Gastroesophageal sphincter (tissue), 3 donors: ENCODE results near the gene OR2AK2.

ENCODE experiments used
- EP300 ChIP-seq: sonication (generic); formaldehyde crosslinking; IDR thresholded peaks from one replicate; pipeline ENCODE4 v1.6.1; 2017; ENCODE audit warnings: antibody characterized with exemption, mild to moderate bottlenecking
- POLR2AphosphoS5 ChIP-seq: sonication (generic); formaldehyde crosslinking; IDR thresholded peaks from one replicate; pipeline ENCODE4 v1.6.1; 2017; ENCODE audit warnings: antibody characterized with exemption
- TF ChIP-seq, protein P1 (sequence below), 4 experiments: fragments of 200-600 bp in 2 of 4; fragments of 450-650 bp in 2 of 4; sonication (generic) in 1 of 4; IDR thresholded peaks; one replicate each; pipeline ENCODE4 v1.5.1; 2017 to 2019; ENCODE audit warnings: antibody characterized with exemption in 4 of 4, mild to moderate bottlenecking in 2 of 4, moderate library complexity in 2 of 4

DNA sequence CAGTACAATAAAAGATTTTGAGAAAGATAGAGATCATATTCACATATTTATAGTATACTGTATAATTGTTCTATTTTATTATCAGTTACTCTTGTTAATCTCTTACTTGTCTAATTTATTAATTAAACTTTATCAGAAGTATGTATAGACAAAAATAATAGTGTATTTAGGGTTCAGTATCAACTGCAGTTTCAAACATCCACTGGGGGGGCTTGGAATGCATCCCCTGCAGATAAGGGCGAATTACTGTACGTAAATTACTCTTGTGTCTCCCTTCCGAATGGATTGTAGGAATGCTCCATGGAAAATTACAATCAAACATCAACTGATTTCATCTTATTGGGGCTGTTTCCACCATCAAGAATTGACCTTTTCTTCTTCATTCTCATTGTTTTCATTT is 16.5 kb upstream of the OR2AK2 start, which contains the start of gene OR2L8:
- TF ChIP-seq, protein P1, sequence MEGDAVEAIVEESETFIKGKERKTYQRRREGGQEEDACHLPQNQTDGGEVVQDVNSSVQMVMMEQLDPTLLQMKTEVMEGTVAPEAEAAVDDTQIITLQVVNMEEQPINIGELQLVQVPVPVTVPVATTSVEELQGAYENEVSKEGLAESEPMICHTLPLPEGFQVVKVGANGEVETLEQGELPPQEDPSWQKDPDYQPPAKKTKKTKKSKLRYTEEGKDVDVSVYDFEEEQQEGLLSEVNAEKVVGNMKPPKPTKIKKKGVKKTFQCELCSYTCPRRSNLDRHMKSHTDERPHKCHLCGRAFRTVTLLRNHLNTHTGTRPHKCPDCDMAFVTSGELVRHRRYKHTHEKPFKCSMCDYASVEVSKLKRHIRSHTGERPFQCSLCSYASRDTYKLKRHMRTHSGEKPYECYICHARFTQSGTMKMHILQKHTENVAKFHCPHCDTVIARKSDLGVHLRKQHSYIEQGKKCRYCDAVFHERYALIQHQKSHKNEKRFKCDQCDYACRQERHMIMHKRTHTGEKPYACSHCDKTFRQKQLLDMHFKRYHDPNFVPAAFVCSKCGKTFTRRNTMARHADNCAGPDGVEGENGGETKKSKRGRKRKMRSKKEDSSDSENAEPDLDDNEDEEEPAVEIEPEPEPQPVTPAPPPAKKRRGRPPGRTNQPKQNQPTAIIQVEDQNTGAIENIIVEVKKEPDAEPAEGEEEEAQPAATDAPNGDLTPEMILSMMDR (IDR thresholded peaks at IDR 0.05): no peak
- TF ChIP-seq POLR2AphosphoS5 (no peak), EP300 (no peak)
